Nephron (organoid): ENCODE data around the gene UCKL1.

Experiments
- H3K27ac Mint-ChIP-seq, 3 experiments: 2 replicates each; pipeline ENCODE4 v1.8.0; 2020; ENCODE audit warnings: mixed read lengths in 3 of 3, mild to moderate bottlenecking in 2 of 3, moderate library complexity in 1 of 3
- H3K27me3 Mint-ChIP-seq: 2 replicates; pipeline ENCODE4 v1.8.0; 2021; ENCODE audit warnings: low read depth, mild to moderate bottlenecking, moderate library complexity, mixed read lengths
- H3K36me3 Mint-ChIP-seq: 2 replicates; pipeline ENCODE4 v1.8.0; 2020; ENCODE audit warnings: low read depth, mixed read lengths
- H3K4me1 Mint-ChIP-seq: 2 replicates; pipeline ENCODE4 v1.8.0; 2020; ENCODE audit warnings: mixed read lengths
- H3K4me3 Mint-ChIP-seq, 3 experiments: 2 replicates each; pipeline ENCODE4 v1.8.0; 2020; ENCODE audit warnings: mild to moderate bottlenecking in 3 of 3, mixed read lengths in 3 of 3, moderate library complexity in 2 of 3
- H3K9me3 Mint-ChIP-seq: 2 replicates; pipeline ENCODE4 v1.8.0; 2020; ENCODE audit warnings: mixed read lengths
- TF ChIP-seq, protein P1 (sequence below), 3 experiments: fragments of 200-600 bp; sonication (generic); IDR thresholded peaks; one replicate each; pipeline ENCODE4 v1.5.0; 2021; ENCODE audit warnings: antibody characterized with exemption in 3 of 3; ENCODE audit not compliant: unreplicated experiment in 3 of 3

The UCKL1 gene

DNA sequence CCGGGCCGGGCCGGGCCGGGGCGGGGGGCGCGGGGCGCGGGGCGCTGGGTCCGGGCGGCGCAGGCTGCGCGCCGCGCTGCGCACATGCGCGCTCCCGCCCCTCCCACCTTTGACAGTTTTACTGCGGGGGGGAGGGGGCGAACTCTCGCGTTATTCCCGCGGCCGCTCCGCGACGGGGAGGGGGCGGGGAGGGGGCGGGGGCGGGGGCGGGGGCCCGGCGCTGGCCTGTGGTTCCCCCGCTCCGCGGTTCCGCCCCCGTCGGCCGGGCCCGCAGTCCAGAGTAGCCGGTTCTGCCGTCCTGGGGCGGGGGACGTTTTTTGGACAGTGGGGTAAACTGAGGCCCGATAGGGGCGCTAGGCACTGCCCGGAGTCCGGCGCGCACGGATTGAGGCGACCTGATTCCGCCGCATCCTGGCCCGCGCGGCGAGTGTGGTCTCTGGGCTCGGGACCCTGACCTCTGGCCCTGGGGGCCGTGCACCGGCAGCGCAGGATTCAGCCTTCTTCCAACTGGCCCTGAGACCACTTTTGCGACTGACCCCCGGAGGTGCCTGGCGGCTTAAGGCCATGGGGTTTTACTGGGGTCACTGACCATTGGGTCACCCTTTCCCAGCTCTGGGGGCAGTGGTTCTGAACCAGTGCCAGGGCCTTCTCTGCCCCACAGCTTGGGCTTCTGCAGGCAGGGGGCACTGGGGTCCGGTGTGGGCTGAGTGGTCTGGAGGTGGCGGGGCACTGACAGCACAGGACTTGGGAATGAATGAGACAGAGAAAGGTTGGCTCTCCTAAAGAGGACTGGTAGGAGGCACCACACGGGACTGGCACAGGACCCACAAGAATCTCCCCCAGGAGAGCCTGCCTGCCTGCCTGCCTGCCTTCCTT lies 13.9 kb upstream of the UCKL1 start, which contains the start of gene ZNF512B:
TSS of gene ZNF512B (minus strand) at position 93 of the 876 bp plus-strand sequence. CDS start 1,980 bp downstream, outside the sequence.
- peak within 1 kb of the TSS in 2 of 3 experiments; percentile 64 to 75 for H3K27ac Mint-ChIP-seq
- H3K27me3 Mint-ChIP-seq, result no peaks in the 10 kb centered on the region
- peaks cover 15% of the 10 kb centered on the region for H3K4me1 Mint-ChIP-seq
- TF ChIP-seq, protein P1, sequence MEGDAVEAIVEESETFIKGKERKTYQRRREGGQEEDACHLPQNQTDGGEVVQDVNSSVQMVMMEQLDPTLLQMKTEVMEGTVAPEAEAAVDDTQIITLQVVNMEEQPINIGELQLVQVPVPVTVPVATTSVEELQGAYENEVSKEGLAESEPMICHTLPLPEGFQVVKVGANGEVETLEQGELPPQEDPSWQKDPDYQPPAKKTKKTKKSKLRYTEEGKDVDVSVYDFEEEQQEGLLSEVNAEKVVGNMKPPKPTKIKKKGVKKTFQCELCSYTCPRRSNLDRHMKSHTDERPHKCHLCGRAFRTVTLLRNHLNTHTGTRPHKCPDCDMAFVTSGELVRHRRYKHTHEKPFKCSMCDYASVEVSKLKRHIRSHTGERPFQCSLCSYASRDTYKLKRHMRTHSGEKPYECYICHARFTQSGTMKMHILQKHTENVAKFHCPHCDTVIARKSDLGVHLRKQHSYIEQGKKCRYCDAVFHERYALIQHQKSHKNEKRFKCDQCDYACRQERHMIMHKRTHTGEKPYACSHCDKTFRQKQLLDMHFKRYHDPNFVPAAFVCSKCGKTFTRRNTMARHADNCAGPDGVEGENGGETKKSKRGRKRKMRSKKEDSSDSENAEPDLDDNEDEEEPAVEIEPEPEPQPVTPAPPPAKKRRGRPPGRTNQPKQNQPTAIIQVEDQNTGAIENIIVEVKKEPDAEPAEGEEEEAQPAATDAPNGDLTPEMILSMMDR (IDR thresholded peaks at IDR 0.05; ENCODE audit: unreplicated experiment in 3 of 3), result no peak
- H3K36me3 Mint-ChIP-seq, result peaks cover 10% of the 10 kb centered on the region
- no peaks in the 10 kb centered on the region for H3K9me3 Mint-ChIP-seq
- peak within 1 kb of the TSS; percentile 87 to 88 (median 87) for H3K4me3 Mint-ChIP-seq

DNA sequence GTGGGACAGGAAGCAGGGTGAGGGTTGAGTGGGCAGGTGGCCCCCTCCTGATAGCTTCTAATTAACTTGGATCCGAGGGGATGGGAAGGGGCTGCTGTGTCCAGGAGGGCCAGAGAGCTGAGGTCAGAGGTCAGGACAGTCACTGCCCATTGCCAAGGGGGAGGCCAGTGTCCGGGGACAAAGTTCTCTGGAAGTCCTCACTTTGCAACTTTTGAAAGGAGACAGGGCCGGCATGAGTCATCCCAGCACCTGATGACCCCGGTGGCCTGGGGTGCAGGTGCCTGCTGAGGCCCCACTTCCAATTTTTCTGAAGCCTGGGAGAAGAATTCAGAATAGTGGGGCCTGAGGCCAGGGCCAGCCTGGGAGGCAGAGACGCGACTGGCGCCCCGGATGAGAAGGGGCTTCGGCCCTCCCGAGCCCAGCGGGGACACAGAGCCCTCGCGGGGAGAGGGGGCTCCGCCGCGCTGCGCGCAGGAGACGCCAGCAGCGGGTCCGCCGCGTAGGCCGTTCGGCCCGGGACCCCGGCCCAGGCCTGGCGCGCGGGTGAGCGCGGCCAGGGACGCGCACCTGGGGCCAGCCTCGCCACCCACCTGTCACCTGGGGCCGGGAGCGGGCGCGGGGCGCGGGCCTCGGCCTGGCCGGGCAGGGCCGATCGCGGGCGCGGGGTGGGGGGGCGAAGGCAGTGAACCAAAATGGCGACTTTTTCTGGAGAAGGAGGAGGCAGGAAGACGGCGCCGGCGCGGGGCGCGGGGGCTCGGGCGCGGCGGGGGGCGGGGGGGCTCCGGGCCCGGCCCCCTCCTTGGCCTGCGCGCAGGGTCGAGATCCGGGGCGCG lies 12.9 kb upstream of the UCKL1 start:
- TF ChIP-seq, protein P1 (IDR thresholded peaks at IDR 0.05; ENCODE audit: unreplicated experiment in 3 of 3), result no peak
- Mint-ChIP-seq H3K27me3 (no peaks in the 10 kb centered on the region), H3K4me3 (peak overlapping the region; percentile 87 to 88 (median 87)), H3K4me1 (peaks cover 15% of the 10 kb centered on the region), H3K9me3 (no peaks in the 10 kb centered on the region), H3K36me3 (peaks cover 10% of the 10 kb centered on the region), H3K27ac (peak overlapping the region in 2 of 3 experiments; percentile 64 to 75)

DNA sequence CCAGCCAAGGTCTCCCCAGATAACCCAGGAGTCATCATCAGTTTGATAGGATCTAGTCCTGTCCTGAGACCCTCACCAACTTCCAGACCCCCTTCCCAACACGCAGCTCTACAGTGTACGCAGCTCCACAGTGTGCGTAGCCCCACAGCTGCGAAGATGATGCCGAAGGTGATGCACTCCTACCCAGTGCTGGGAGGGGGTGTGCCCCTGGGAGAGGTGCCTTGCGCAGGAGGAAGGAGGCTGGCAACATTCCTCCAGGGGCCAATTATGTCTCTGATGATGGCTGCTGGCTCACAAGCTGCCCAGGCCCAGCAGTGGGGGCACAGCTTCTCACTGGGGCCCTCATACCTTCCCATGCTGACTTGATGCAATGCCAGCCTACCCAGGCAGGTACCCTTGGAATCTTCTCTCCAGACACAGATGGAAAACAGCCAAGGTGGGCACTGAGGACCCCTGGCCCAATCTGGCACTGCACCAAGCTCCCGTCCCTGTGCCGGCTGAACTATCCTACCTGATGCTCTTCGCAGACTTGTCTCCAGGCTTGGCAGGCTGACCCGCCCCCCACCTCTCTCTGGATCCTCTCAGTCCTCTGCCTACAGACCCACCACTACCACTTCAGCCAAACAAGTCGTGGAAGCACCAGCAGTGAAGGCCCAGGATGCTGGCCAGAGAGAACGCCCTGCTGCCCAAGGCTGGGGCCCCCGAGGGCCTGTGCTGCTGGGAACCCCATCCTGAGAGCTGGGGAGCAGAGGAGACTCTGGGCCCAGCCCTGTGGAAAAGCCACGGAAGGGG lies 12.1 kb upstream of the UCKL1 start:
- Mint-ChIP-seq H3K4me3 (peak overlapping the region; percentile 87 to 88 (median 87)), H3K27ac (peak overlapping the region in 1 of 3 experiments; percentile 64), H3K4me1 (peaks cover 6% of the 10 kb centered on the region), H3K9me3 (no peaks in the 10 kb centered on the region), H3K36me3 (peaks cover 10% of the 10 kb centered on the region), H3K27me3 (no peaks in the 10 kb centered on the region)
- TF ChIP-seq, protein P1 (IDR thresholded peaks at IDR 0.05; ENCODE audit: unreplicated experiment in 3 of 3), result no peak

DNA sequence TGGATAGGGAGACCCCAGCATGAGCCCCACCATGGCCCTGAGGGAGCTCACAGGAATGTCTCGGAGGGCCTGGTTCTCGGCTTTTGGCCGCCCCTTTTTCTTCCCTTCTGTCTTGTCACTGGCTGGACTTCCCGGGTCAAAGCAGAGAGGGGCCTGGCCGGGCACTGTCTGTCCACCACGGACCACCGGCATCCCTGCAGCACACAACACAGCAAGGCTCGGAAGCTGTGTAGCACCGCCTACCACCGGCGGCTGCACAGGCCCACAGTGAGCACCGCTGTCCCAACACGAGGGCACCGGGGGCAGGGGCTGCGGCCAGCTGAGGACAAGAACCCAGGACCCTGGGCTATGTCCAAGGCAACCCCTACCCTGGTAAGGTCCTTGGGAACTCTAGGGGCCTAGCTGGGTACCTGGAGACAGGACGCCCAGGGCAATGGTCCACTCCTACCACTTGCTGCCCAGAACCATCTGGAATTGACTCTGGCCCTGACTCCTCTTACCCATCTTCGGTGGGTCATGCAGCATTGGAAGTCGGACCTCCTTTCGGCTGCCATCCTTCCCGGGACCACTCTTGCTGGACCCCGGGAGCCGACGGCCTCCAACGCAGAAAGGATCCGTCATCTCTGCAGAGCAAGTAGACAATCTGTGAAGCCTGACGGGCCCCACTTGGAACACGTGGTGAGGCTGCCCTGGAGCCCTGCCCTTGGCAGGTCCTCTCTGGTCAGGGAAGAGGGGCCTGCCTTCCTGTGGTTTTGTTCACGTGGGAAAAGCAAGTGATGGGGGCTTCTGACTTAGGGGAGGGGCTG lies 11.3 kb upstream of the UCKL1 start:
- TF ChIP-seq, protein P1 (IDR thresholded peaks at IDR 0.05; ENCODE audit: unreplicated experiment in 3 of 3), result no peak
- Mint-ChIP-seq H3K4me1 (no peaks in the 10 kb centered on the region), H3K36me3 (peaks cover 14% of the 10 kb centered on the region), H3K27ac (no peak overlapping the region), H3K27me3 (no peaks in the 10 kb centered on the region), H3K4me3 (peak overlapping the region; percentile 87 to 88 (median 87)), H3K9me3 (no peaks in the 10 kb centered on the region)

DNA sequence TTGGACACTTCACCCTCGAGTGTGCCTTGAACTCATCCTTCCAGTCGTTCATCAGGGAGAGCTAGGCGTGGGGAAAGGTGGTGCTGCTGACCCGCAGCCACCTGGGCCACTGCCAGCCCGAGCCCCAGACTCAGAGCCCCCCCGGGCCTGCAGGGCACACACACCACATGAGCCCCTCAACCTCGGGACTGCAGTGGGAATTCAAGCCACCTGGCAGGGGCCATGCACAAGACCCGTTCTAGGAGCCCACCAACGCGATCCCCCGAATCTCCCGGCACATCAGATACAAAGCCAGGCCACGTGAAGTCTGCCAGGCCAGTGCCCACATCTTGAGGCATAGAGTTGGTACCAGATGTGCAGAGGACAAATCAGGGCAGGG lies 10.7 kb upstream of the UCKL1 start:
- no peak overlapping the region for H3K27ac Mint-ChIP-seq
- no peaks in the 10 kb centered on the region for H3K9me3 Mint-ChIP-seq
- H3K4me3 Mint-ChIP-seq, result peak overlapping the region; percentile 34 to 87 (median 58)
- TF ChIP-seq, protein P1 (IDR thresholded peaks at IDR 0.05; ENCODE audit: unreplicated experiment in 3 of 3), result no peak
- H3K27me3 Mint-ChIP-seq, result no peaks in the 10 kb centered on the region
- H3K36me3 Mint-ChIP-seq, result peaks cover 14% of the 10 kb centered on the region
- no peaks in the 10 kb centered on the region for H3K4me1 Mint-ChIP-seq
